ENCODE results near the gene PRPF19.

- TF ChIP-seq CTCF (IDR thresholded peaks at IDR 0.05), result no peak
- TF ChIP-seq POLR2A (IDR thresholded peaks at IDR 0.05), result no peak
Observed at GRCh38 chr11:60921777-60922335, 15.5 kb upstream of the PRPF19 start.

Measured in gastroesophageal sphincter (tissue), 3 donors.